Hepatocyte (in vitro differentiated cells): ENCODE results near the gene PDE4D.
"Not testable (repeated sequence)": the region's sequence is repeated elsewhere in the genome, so short reads cannot be mapped to it uniquely, and the experiment has no call there.

Experiments
- EZH2 ChIP-seq: fragments of 200-600 bp; sonication (generic); IDR thresholded peaks from 2 replicates; pipeline ENCODE4 v1.6.1; 2016; ENCODE audit warnings: antibody characterized with exemption, mild to moderate bottlenecking, borderline replicate concordance
- EZH2phosphoT487 ChIP-seq: fragments of 200-600 bp; sonication (generic); IDR thresholded peaks from one replicate; pipeline ENCODE4 v1.6.1; 2018; ENCODE audit warnings: antibody characterized with exemption, mild to moderate bottlenecking, low read depth, moderate library complexity; ENCODE audit not compliant: unreplicated experiment, severe bottlenecking
- TF ChIP-seq, protein P1 (sequence below): fragments of 200-600 bp; sonication (generic); IDR thresholded peaks from 2 replicates; pipeline ENCODE4 v1.5.1; 2016; ENCODE audit warnings: antibody characterized with exemption, mild to moderate bottlenecking; ENCODE audit not compliant: poor library complexity

DNA sequence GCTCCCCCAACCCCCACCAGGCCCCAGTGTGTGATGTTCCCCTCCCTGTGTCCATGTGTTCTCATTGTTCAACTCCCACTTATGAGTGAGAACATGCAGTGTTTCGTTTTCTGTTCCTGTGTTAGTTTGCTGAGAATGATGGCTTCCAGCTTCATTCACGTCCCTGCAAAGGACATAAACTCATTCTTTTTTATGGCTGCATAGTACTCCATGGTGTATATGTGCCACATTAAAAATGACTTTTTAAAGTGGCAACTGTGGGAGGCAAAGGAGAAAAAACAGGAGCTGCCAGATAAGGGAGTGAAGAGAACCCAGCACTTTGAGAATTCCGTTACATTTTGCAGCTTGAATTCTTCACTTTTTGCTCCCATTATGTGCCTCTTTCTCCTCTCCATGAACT, 836.9 kb downstream of the PDE4D start:
- TF ChIP-seq EZH2phosphoT487, EZH2: not testable (repeated sequence)
- TF ChIP-seq, protein P1, sequence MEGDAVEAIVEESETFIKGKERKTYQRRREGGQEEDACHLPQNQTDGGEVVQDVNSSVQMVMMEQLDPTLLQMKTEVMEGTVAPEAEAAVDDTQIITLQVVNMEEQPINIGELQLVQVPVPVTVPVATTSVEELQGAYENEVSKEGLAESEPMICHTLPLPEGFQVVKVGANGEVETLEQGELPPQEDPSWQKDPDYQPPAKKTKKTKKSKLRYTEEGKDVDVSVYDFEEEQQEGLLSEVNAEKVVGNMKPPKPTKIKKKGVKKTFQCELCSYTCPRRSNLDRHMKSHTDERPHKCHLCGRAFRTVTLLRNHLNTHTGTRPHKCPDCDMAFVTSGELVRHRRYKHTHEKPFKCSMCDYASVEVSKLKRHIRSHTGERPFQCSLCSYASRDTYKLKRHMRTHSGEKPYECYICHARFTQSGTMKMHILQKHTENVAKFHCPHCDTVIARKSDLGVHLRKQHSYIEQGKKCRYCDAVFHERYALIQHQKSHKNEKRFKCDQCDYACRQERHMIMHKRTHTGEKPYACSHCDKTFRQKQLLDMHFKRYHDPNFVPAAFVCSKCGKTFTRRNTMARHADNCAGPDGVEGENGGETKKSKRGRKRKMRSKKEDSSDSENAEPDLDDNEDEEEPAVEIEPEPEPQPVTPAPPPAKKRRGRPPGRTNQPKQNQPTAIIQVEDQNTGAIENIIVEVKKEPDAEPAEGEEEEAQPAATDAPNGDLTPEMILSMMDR: not testable (repeated sequence)
